Sigmoid colon (tissue), 7 donors: ENCODE results near the gene NDUFS8. TPM values are rescaled to one million over a fixed set of nuclear protein-coding genes. Genes with fewer than 3 reads are reported as not detected.
A peak's percentile ranks its signal among the peaks of the same experiment; 100 is the strongest.

Experiments used
- DNase-seq: peaks from one replicate; pipeline ENCODE4 v3.0.0-alpha.2; 2019
- H3K27ac ChIP-seq, 4 donors: fragments of 200-600 bp; sonication (generic); one replicate each; pipeline ENCODE4 v1.5.1; 2016 to 2019; ENCODE audit warnings: mild to moderate bottlenecking in 1 of 4
- H3K27me3 ChIP-seq, 3 donors: fragments of 200-600 bp; sonication (generic); one replicate each; pipeline ENCODE4 v1.5.1; 2019; ENCODE audit warnings: mild to moderate bottlenecking in 1 of 3
- H3K36me3 ChIP-seq, 4 donors: fragments of 200-600 bp; sonication (generic); one replicate each; pipeline ENCODE4 v1.5.1; 2016 to 2019
- H3K4me1 ChIP-seq, 4 donors: fragments of 200-600 bp; sonication (generic); one replicate each; pipeline ENCODE4 v1.5.1; 2017 to 2019
- H3K4me3 ChIP-seq, 4 donors: fragments of 200-600 bp; sonication (generic); one replicate each; pipeline ENCODE4 v1.5.1; 2017 to 2019; ENCODE audit warnings: mild to moderate bottlenecking in 2 of 4, moderate library complexity in 1 of 4
- H3K9me3 ChIP-seq, 4 donors: fragments of 200-600 bp in 3 of 4; sonication (generic) in 3 of 4; one replicate each; pipeline versions ENCODE4 v1.5.1 to v1.6.1; 2013 to 2019
- EP300 ChIP-seq, 4 donors: sonication (generic); formaldehyde crosslinking; IDR thresholded peaks; one replicate each; pipeline ENCODE4 v1.6.1; 2017; ENCODE audit warnings: antibody characterized with exemption in 4 of 4
- POLR2A ChIP-seq, 2 donors: fragments of 450-650 bp; IDR thresholded peaks; one replicate each; pipeline ENCODE4 v1.6.1; 2016; ENCODE audit warnings: antibody characterized with exemption in 2 of 2, mild to moderate bottlenecking in 2 of 2, moderate library complexity in 2 of 2
- POLR2AphosphoS5 ChIP-seq, 4 donors: sonication (generic); formaldehyde crosslinking; IDR thresholded peaks; one replicate each; pipeline ENCODE4 v1.6.1; 2017; ENCODE audit warnings: antibody characterized with exemption in 4 of 4
- WGBS, 2 donors: extraction: QIAGEN DNeasy Blood & Tissue Kit; methylation state at CpG; one replicate each; pipeline ENCODE4 v1.1.7; 2013; 5-methylcytosine and 5-hydroxymethylcytosine counted together
- intact Hi-C: fragments of 100-400 bp; cut with DNase I; formaldehyde crosslinking; loops from one replicate; pipeline ENCODE4 v1.15.1; 2023
- polyA plus RNA-seq, 3 donors: library from polyadenylated mRNA; stranded (reverse); fragments of 200-250 nt; gene quantifications; one replicate each; pipeline ENCODE4 v1.2.3, GENCODE V29; 2013
- total RNA-seq, 4 donors: library from RNA; depleted of rRNA; stranded (reverse); fragments of >200 nt; gene quantifications; one replicate each; pipeline ENCODE4 v1.1.0, GENCODE V29; 2016
- TF ChIP-seq, protein P1 (sequence below), 4 experiments: fragments of 450-650 bp in 3 of 4; fragments of 200-600 bp in 1 of 4; IDR thresholded peaks; one replicate each; pipeline ENCODE4 v1.5.1; 2016 to 2019; ENCODE audit warnings: antibody characterized with exemption in 4 of 4, mild to moderate bottlenecking in 3 of 4, moderate library complexity in 2 of 4
- donor health status: healthy with polysubstance abuse.
- donor health status: Bipolar disorder and iron deficiency.
- donor health status: healthy.

The NDUFS8 gene
- total and polyA plus RNA-seq, 7 donors: 149 to 255 (median 174) TPM

DNA sequence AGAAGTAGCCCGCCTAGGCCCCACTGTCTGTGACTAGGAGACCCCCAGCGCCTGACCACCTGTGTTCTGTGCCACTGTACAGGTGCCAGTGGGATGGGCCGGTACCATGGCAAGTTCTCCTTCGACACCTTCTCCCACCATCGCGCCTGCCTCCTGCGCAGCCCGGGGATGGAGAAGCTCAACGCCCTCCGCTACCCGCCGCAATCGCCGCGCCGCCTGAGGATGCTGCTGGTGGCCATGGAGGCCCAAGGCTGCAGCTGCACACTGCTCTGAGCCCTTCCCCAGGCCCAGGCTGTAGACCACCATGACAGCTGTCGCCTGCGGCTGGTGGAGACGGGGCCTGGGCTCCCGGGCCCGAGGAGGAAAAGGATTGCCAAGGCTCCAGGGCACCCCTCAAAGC, 2.8 kb upstream of the NDUFS8 start:
- DNase-seq: no peak
- peaks cover 0 to 4% (median 0%) of the 10 kb centered on the region in 4 donors for H3K9me3 ChIP-seq
- WGBS, 2 donors: 95 to 97% methylated on average over 21 of the region's 21 CpGs
- H3K4me3 ChIP-seq: no peak overlapping the region
- peaks cover 0 to 29% (median 23%) of the 10 kb centered on the region in 4 donors for H3K4me1 ChIP-seq
- TF ChIP-seq, protein P1, sequence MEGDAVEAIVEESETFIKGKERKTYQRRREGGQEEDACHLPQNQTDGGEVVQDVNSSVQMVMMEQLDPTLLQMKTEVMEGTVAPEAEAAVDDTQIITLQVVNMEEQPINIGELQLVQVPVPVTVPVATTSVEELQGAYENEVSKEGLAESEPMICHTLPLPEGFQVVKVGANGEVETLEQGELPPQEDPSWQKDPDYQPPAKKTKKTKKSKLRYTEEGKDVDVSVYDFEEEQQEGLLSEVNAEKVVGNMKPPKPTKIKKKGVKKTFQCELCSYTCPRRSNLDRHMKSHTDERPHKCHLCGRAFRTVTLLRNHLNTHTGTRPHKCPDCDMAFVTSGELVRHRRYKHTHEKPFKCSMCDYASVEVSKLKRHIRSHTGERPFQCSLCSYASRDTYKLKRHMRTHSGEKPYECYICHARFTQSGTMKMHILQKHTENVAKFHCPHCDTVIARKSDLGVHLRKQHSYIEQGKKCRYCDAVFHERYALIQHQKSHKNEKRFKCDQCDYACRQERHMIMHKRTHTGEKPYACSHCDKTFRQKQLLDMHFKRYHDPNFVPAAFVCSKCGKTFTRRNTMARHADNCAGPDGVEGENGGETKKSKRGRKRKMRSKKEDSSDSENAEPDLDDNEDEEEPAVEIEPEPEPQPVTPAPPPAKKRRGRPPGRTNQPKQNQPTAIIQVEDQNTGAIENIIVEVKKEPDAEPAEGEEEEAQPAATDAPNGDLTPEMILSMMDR (IDR thresholded peaks at IDR 0.05): no peak
- no peaks in the 10 kb centered on the region for H3K27me3 ChIP-seq
- H3K36me3 ChIP-seq: peaks cover 0 to 18% (median 4%) of the 10 kb centered on the region in 4 donors
- no peak overlapping the region for H3K27ac ChIP-seq
- intact Hi-C loops: no loop called here

DNA sequence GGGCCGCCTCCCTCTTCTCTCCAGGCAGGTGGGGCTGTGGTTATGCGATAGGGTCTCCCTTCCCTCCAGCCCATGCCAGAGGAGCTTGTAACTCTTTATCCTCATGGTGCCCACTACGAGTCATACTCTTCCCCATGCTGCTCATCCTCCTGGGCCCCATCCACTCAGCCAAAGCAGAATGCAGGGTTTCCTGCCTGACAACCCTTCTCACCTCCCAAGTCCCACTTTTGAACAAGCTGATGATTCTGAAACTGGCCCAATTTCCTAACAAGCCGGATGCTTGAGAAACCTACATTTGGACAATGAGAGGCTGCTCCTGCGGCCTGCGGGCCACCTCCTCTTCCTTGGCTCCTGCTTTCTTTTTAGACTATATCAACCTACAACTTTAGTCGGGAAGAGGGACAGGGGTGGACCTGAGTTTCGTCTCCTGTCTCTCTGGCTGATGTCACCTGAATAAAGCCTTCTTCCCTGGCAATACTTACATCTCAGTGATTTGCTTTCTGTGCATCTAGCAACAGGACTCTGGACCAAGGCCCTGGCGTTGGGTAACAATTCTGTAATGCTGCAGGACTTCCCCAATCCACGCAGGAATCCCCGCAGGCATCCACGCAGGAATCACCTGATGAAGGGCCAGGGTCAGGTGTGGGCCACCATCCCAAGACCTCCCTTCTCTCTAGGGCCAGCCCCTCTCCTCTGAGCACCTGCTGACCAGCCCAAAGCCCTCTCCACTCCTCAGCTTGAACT, 1.5 kb upstream of the NDUFS8 start:
- no peak overlapping the region for H3K27ac ChIP-seq
- no peak for DNase-seq
- H3K4me1 ChIP-seq: peaks cover 0 to 32% (median 27%) of the 10 kb centered on the region in 4 donors
- no peak overlapping the region for H3K4me3 ChIP-seq
- no peak for TF ChIP-seq EP300 (IDR thresholded peaks at IDR 0.05)
- no peak for TF ChIP-seq POLR2A (IDR thresholded peaks at IDR 0.05)
- TF ChIP-seq, protein P1 (IDR thresholded peaks at IDR 0.05): no peak
- TF ChIP-seq POLR2AphosphoS5 (IDR thresholded peaks at IDR 0.05): no peak
- H3K9me3 ChIP-seq: peaks cover 0 to 4% (median 0%) of the 10 kb centered on the region in 4 donors
- intact Hi-C loops: no loop called here
- H3K27me3 ChIP-seq: no peaks in the 10 kb centered on the region
- H3K36me3 ChIP-seq: peaks cover 5 to 31% (median 17%) of the 10 kb centered on the region in 4 donors
- WGBS, 2 donors: 89 to 92% methylated on average over 12 of the region's 12 CpGs

DNA sequence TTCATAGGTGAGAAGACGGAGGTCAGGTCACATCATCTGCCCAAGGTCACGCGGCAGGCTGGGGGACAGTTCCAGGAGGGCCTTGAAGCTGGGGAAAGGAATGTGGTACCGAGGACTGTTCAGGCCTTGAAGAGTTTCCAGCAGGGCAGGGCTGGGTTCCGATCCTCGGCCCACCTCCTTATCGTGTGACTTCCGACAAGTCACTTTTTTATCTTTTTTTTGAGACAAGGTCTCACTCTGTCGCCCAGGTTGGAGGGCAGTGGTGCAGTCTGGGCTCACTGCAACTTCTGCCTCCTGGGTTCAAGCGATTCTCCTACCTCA, 623 bp downstream of the NDUFS8 start:
- H3K4me1 ChIP-seq: peaks cover 0 to 32% (median 27%) of the 10 kb centered on the region in 4 donors
- H3K4me3 ChIP-seq: peak overlapping the region; percentile 60 to 93 (median 75)
- peaks cover 5 to 36% (median 23%) of the 10 kb centered on the region in 4 donors for H3K36me3 ChIP-seq
- 9 to 12% methylated on average over 10 of the region's 10 CpGs for WGBS, 2 donors
- H3K27ac ChIP-seq: peak overlapping the region; percentile 83 to 95 (median 92)
- TF ChIP-seq POLR2A (IDR thresholded peaks at IDR 0.05) (no peak), POLR2AphosphoS5 (IDR thresholded peaks at IDR 0.05) (no peak), EP300 (IDR thresholded peaks at IDR 0.05) (no peak)
- TF ChIP-seq, protein P1 (IDR thresholded peaks at IDR 0.05): no peak
- H3K27me3 ChIP-seq: no peaks in the 10 kb centered on the region
- no peaks in the 10 kb centered on the region for H3K9me3 ChIP-seq
- intact Hi-C loops: loop anchor here (2.0 kb wide), 1 partner anchor 20 kb away; the partner anchor contains the start of gene ALDH3B1
- DNase-seq: no peak

DNA sequence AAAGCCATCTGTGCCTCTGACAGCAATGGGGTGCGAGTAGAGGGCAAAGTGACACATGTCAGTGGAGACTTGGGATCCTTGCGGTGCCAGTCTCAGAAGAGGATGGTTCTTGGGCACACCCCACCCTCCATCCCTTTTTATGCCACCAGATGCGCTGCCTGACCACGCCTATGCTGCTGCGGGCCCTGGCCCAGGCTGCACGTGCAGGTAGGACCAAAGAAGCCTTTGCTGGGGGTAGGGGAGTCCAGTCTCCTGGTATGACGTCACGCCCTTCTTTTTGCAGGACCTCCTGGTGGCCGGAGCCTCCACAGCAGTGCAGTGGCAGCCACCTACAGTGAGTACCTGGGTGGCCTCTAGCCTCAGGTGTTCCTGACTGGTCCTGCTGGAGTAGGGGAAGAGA, 1.5 kb downstream of the NDUFS8 start:
- no peaks in the 10 kb centered on the region for H3K9me3 ChIP-seq
- H3K4me1 ChIP-seq: peaks cover 0 to 32% (median 27%) of the 10 kb centered on the region in 4 donors
- H3K4me3 ChIP-seq: peak overlapping the region in 1 of 4 donors; percentile 93
- no peaks in the 10 kb centered on the region for H3K27me3 ChIP-seq
- H3K27ac ChIP-seq: peak overlapping the region in 3 of 4 donors; percentile 83 to 95 (median 91)
- DNase-seq: no peak
- 50 to 75% methylated on average over 9 of the region's 9 CpGs for WGBS, 2 donors
- intact Hi-C loops: no loop called here
- H3K36me3 ChIP-seq: peaks cover 5 to 45% (median 23%) of the 10 kb centered on the region in 4 donors
- TF ChIP-seq POLR2AphosphoS5 (IDR thresholded peaks at IDR 0.05) (no peak), EP300 (IDR thresholded peaks at IDR 0.05) (no peak), POLR2A (IDR thresholded peaks at IDR 0.05) (no peak)
- TF ChIP-seq, protein P1 (IDR thresholded peaks at IDR 0.05): no peak
